Measurements from ENCODE around the gene ZNF316. TPM values are rescaled to one million over a fixed set of nuclear protein-coding genes. Genes with fewer than 3 reads are reported as not detected.

ZNF316 gene
- total RNA-seq: 19.5 and 21.4 TPM in 2 replicates

GRCh38 chr7:6636741-6637543 is at the start of gene ZNF316:
ZNF316 (plus strand) TSS chr7:6637318; CDS start chr7:6642410, 5,092 bp downstream.

GRCh38 chr7:6589829-6590644 is 47.1 kb upstream of the ZNF316 start, which contains the start of gene INTS15:
INTS15 (plus strand) TSS chr7:6590021; CDS start chr7:6590284, 263 bp downstream.

GRCh38 chr7:6614953-6615722 is 22.0 kb upstream of the ZNF316 start, which contains the start of gene ZNF853:
ZNF853 (plus strand) TSS chr7:6615610; CDS start chr7:6616175, 565 bp downstream.

Other genes starting within 250 kb of the ZNF316 start
- 18.6 and 20.7 TPM in 2 replicates for gene DAGLB, start 189.4 kb upstream of the ZNF316 start, total RNA-seq
- gene KDELR2, start 153.2 kb upstream of the ZNF316 start, total RNA-seq: 219 and 221 TPM in 2 replicates
- gene GRID2IP, start 85.9 kb upstream of the ZNF316 start, total RNA-seq: not detected in 2 replicates
- gene ZDHHC4, start 59.9 kb upstream of the ZNF316 start, total RNA-seq: 43.9 and 66.6 TPM in 2 replicates
- gene INTS15, start 47.3 kb upstream of the ZNF316 start, total RNA-seq: 7.1 and 8.1 TPM in 2 replicates
- gene ZNF853, start 21.7 kb upstream of the ZNF316 start, total RNA-seq: 1.2 and 3.9 TPM in 2 replicates
- gene ZNF12, start 69.6 kb downstream of the ZNF316 start, total RNA-seq: 17.0 and 20.7 TPM in 2 replicates
- gene RSPH10B2, start 116.8 kb downstream of the ZNF316 start, total RNA-seq: 0.37 TPM in 1 of 2 replicates, not detected in the other
- gene CCZ1B, start 189.0 kb downstream of the ZNF316 start, total RNA-seq: 52.2 and 56.8 TPM in 2 replicates